Neural cell (in vitro differentiated cells): Measurements from ENCODE around the gene PLIN3.

Source experiments
- CTCF ChIP-seq: fragments of 450-650 bp; IDR thresholded peaks from 2 replicates; pipeline ENCODE4 v1.5.1; 2014; ENCODE audit warnings: antibody characterized with exemption, mild to moderate bottlenecking, moderate library complexity; ENCODE audit not compliant: poor library complexity, severe bottlenecking
- POLR2AphosphoS5 ChIP-seq: IDR thresholded peaks from 2 replicates; pipeline ENCODE4 v1.6.1; 2012

DNA sequence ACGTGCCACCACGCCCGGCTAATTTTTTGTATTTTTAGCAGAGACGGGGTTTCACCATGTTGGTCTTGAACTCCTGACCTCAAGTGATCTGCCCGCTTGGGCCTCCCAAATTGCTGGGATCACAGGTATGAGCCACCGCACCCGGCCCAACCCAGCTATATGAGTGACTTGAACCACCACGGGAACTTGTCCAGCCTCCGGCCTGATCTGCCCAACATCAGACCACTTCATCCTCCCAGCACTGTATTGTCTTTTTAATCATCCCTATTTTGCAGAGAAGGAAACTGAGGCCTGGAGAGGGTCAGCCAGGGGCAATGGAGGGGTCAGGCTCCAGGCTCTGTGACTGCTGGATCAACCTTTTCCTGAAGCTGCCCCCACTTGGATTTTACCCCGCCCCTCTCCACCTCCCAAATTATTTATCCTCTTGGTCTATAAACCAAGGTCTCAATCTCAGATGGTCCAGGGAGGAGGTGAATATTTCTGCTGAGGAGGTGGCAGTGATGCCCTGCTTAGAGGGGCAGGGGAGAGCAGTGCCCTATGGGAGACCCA, 893 bp upstream of the PLIN3 start:
- no peak for TF ChIP-seq POLR2AphosphoS5
- no peak for TF ChIP-seq CTCF
